WTC11 (cell line): ENCODE data around the gene OPCML. TPM values are rescaled to one million over a fixed set of nuclear protein-coding genes. Genes with fewer than 3 reads are reported as not detected.

Experiments used
- ATAC-seq: fragments of 200-7000 bp; cut with Tn5 transposase; 2 replicates; pipeline ENCODE4 v1.10.0; 2021; ENCODE audit warnings: mild to moderate bottlenecking, moderate library complexity
- CTCF ChIA-PET: fragments of 300-600 bp; sonication (Branson Sonifier 250); formaldehyde crosslinking; loops from one replicate; lab custom pipeline; 2021; ENCODE audit warnings: antibody characterized with exemption; lab: Charles Lee
- POLR2A ChIA-PET: fragments of 350-600 bp; sonication (Branson Sonifier 250); formaldehyde crosslinking; loops from one replicate; lab custom pipeline; 2021; ENCODE audit warnings: antibody characterized with exemption; lab: Charles Lee
- DNase-seq: peaks from one replicate; pipeline ENCODE4 v3.0.0; 2021; ENCODE audit warnings: low spot score
- H3K27ac Mint-ChIP-seq: 2 replicates; pipeline ENCODE4 v1.8.0; 2021; ENCODE audit warnings: mixed read lengths
- H3K27me3 Mint-ChIP-seq: 2 replicates; pipeline ENCODE4 v1.8.0; 2021; ENCODE audit warnings: low read depth, mild to moderate bottlenecking, moderate library complexity, mixed read lengths
- H3K36me3 Mint-ChIP-seq: 2 replicates; pipeline ENCODE4 v1.8.0; 2021; ENCODE audit warnings: mixed read lengths
- H3K4me1 Mint-ChIP-seq: 2 replicates; pipeline ENCODE4 v1.8.0; 2022; ENCODE audit warnings: mixed read lengths
- H3K4me3 Mint-ChIP-seq: 2 replicates; pipeline ENCODE4 v1.8.0; 2021; ENCODE audit warnings: mild to moderate bottlenecking, moderate library complexity, mixed read lengths
- H3K9me3 Mint-ChIP-seq: 2 replicates; pipeline ENCODE4 v1.8.0; 2021; ENCODE audit warnings: mixed read lengths
- FOXK1 ChIP-seq: sonication (generic); formaldehyde crosslinking; IDR thresholded peaks from 2 replicates; pipeline ENCODE4 v1.8.0; 2022; ENCODE audit warnings: mild to moderate bottlenecking, moderate library complexity, missing genetic modification reagents
- FOXP1 ChIP-seq: sonication (generic); formaldehyde crosslinking; IDR thresholded peaks from 2 replicates; pipeline ENCODE4 v1.8.0; 2022; ENCODE audit warnings: missing genetic modification reagents, mild to moderate bottlenecking, moderate library complexity, borderline replicate concordance
- GRHL2 ChIP-seq: fragments of 250-450 bp; sonication (Bioruptor Pico); IDR thresholded peaks from 2 replicates; pipeline ENCODE4 v1.8.0; 2022; ENCODE audit warnings: mild to moderate bottlenecking, moderate library complexity; ENCODE audit not compliant: insufficient replicate concordance, severe bottlenecking
- HMGA2 ChIP-seq: fragments of 250-450 bp; sonication (Bioruptor Pico); IDR thresholded peaks from 2 replicates; pipeline ENCODE4 v1.4.0; 2021; ENCODE audit warnings: mild to moderate bottlenecking, moderate library complexity
- TCF7 ChIP-seq: sonication (generic); formaldehyde crosslinking; IDR thresholded peaks from 2 replicates; pipeline ENCODE4 v1.8.0; 2022; ENCODE audit warnings: mild to moderate bottlenecking, low read depth, missing genetic modification reagents, moderate library complexity
- TP53 ChIP-seq: sonication (generic); formaldehyde crosslinking; IDR thresholded peaks from 2 replicates; pipeline ENCODE4 v1.8.1; 2023; ENCODE audit warnings: mild to moderate bottlenecking, missing genetic modification reagents
- ZNF232 ChIP-seq: sonication (generic); formaldehyde crosslinking; IDR thresholded peaks from 2 replicates; pipeline ENCODE4 v1.8.0; 2022; ENCODE audit warnings: mild to moderate bottlenecking, missing genetic modification reagents
- total RNA-seq: library from RNA; stranded (reverse); gene quantifications from 3 replicates; pipeline ENCODE4 v1.2.3, GENCODE V29; 2021
- TF ChIP-seq, protein P1 (sequence below): fragments of 250-450 bp; sonication (Bioruptor Pico); IDR thresholded peaks from 2 replicates; pipeline ENCODE4 v1.9.0; 2021; ENCODE audit warnings: moderate library complexity, mild to moderate bottlenecking, inconsistent platforms, borderline replicate concordance
- TF ChIP-seq, protein P2 (sequence below): sonication (generic); formaldehyde crosslinking; IDR thresholded peaks from 2 replicates; pipeline ENCODE4 v1.8.0; 2023; ENCODE audit warnings: missing genetic modification reagents, mild to moderate bottlenecking, borderline replicate concordance
- TF ChIP-seq, protein P3 (sequence below): fragments of 250-450 bp; sonication (Bioruptor Pico); IDR thresholded peaks from 2 replicates; pipeline ENCODE4 v1.9.0; 2021; ENCODE audit warnings: mild to moderate bottlenecking
- TF ChIP-seq, protein P4 (sequence below): sonication (generic); formaldehyde crosslinking; IDR thresholded peaks from 2 replicates; pipeline ENCODE4 v1.8.0; 2022; ENCODE audit warnings: mild to moderate bottlenecking, missing genetic modification reagents
- TF ChIP-seq, protein P5 (sequence below): sonication (generic); formaldehyde crosslinking; IDR thresholded peaks from 2 replicates; pipeline ENCODE4 v1.8.1; 2022; ENCODE audit warnings: mild to moderate bottlenecking, moderate library complexity, missing genetic modification reagents
- TF ChIP-seq, protein P6 (sequence below): sonication (generic); formaldehyde crosslinking; IDR thresholded peaks from 2 replicates; pipeline ENCODE4 v1.8.1; 2023; ENCODE audit warnings: mild to moderate bottlenecking, missing genetic modification reagents, moderate library complexity

The OPCML gene
- total RNA-seq, 1 experiment from 2014 or later: 1.5 TPM

DNA sequence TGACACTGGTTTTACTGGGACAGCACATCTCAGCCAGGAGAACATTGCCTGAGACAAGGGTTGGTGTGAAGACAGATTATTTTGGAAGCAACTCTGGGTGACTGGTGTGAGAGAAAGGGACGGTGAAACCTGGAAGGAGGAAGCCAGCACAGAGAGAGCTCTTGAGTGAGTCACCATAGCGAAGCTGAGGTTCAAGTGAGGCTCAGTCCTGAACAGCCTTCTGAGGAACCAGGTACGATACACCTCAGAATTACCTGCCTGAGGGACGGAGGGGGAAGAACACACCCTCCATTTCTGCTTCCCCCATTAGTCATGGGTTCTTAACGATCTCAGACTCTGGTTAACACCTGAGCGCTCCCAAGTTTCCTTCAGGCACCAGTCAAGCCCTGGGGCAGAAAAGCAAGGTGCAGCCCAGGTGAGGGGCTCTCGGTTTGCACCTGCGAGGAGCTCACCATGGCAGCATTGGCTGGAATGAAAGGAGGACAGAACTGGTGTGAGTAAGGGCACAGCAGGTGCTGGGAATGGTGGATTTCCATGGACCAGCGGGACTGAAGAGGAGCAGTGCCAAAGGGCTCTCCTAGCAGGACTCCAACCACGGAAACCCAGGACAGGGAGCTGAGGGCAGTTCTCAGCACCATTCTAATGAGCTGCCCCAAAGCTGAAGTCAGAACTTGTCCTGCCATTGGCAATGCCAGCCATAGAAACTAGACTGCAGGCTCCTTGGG, 459.3 kb downstream of the OPCML start:
- no peak overlapping the region for H3K4me3 Mint-ChIP-seq
- no peaks in the 10 kb centered on the region for H3K27me3 Mint-ChIP-seq
- no peak for TF ChIP-seq TCF7 (CRISPR knock-in tag)
- TF ChIP-seq, protein P1, sequence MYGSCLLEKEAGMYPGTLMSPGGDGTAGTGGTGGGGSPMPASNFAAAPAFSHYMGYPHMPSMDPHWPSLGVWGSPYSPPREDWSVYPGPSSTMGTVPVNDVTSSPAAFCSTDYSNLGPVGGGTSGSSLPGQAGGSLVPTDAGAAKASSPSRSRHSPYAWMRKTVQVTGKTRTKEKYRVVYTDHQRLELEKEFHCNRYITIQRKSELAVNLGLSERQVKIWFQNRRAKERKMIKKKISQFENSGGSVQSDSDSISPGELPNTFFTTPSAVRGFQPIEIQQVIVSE (CRISPR knock-in tag): no peak
- TF ChIP-seq FOXK1: no peak
- TF ChIP-seq, protein P2, sequence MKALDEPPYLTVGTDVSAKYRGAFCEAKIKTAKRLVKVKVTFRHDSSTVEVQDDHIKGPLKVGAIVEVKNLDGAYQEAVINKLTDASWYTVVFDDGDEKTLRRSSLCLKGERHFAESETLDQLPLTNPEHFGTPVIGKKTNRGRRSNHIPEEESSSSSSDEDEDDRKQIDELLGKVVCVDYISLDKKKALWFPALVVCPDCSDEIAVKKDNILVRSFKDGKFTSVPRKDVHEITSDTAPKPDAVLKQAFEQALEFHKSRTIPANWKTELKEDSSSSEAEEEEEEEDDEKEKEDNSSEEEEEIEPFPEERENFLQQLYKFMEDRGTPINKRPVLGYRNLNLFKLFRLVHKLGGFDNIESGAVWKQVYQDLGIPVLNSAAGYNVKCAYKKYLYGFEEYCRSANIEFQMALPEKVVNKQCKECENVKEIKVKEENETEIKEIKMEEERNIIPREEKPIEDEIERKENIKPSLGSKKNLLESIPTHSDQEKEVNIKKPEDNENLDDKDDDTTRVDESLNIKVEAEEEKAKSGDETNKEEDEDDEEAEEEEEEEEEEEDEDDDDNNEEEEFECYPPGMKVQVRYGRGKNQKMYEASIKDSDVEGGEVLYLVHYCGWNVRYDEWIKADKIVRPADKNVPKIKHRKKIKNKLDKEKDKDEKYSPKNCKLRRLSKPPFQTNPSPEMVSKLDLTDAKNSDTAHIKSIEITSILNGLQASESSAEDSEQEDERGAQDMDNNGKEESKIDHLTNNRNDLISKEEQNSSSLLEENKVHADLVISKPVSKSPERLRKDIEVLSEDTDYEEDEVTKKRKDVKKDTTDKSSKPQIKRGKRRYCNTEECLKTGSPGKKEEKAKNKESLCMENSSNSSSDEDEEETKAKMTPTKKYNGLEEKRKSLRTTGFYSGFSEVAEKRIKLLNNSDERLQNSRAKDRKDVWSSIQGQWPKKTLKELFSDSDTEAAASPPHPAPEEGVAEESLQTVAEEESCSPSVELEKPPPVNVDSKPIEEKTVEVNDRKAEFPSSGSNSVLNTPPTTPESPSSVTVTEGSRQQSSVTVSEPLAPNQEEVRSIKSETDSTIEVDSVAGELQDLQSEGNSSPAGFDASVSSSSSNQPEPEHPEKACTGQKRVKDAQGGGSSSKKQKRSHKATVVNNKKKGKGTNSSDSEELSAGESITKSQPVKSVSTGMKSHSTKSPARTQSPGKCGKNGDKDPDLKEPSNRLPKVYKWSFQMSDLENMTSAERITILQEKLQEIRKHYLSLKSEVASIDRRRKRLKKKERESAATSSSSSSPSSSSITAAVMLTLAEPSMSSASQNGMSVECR (CRISPR knock-in tag): no peak
- ATAC-seq (no peak), DNase-seq (no peak)
- no peaks in the 10 kb centered on the region for H3K36me3 Mint-ChIP-seq
- no peak overlapping the region for H3K27ac Mint-ChIP-seq
- CTCF ChIA-PET: interaction anchor here (1.0 to 2.6 kb wide), 4 partner anchors 9 to 749 kb away, joined by 4 to 10 read pairs (median 6); no protein-coding TSS in a partner anchor
- no peaks in the 10 kb centered on the region for H3K9me3 Mint-ChIP-seq
- POLR2A ChIA-PET: no interaction called here
- H3K4me1 Mint-ChIP-seq: peaks cover 38% of the 10 kb centered on the region

DNA sequence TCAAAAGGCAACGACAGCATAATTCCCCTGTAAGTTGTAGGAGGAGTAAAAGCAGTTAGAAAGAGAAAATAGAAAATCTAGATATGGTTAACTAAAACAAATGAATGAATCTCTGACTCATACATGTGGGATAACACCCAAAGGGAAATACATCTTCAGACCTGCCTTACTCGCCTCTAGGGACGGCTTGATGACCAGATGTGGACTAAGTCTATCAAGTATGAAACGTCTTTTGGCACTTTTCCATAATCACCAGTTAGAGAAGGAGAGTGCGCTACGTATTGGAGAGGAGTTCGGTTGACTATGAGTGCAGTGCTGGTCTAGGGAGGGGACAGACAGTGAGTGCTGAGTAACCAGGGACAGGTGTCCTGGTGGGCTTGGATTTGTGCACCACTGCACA, 459.9 kb downstream of the OPCML start:
- H3K27me3 Mint-ChIP-seq: no peaks in the 10 kb centered on the region
- no peak overlapping the region for H3K4me3 Mint-ChIP-seq
- H3K4me1 Mint-ChIP-seq: peaks cover 37% of the 10 kb centered on the region
- ChIA-PET CTCF (no interaction called here), POLR2A (no interaction called here)
- H3K9me3 Mint-ChIP-seq: no peaks in the 10 kb centered on the region
- no peak overlapping the region for H3K27ac Mint-ChIP-seq
- ATAC-seq (no peak), DNase-seq (no peak)
- H3K36me3 Mint-ChIP-seq: no peaks in the 10 kb centered on the region
- TF ChIP-seq, protein P3, sequence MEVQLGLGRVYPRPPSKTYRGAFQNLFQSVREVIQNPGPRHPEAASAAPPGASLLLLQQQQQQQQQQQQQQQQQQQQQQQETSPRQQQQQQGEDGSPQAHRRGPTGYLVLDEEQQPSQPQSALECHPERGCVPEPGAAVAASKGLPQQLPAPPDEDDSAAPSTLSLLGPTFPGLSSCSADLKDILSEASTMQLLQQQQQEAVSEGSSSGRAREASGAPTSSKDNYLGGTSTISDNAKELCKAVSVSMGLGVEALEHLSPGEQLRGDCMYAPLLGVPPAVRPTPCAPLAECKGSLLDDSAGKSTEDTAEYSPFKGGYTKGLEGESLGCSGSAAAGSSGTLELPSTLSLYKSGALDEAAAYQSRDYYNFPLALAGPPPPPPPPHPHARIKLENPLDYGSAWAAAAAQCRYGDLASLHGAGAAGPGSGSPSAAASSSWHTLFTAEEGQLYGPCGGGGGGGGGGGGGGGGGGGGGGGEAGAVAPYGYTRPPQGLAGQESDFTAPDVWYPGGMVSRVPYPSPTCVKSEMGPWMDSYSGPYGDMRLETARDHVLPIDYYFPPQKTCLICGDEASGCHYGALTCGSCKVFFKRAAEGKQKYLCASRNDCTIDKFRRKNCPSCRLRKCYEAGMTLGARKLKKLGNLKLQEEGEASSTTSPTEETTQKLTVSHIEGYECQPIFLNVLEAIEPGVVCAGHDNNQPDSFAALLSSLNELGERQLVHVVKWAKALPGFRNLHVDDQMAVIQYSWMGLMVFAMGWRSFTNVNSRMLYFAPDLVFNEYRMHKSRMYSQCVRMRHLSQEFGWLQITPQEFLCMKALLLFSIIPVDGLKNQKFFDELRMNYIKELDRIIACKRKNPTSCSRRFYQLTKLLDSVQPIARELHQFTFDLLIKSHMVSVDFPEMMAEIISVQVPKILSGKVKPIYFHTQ (CRISPR knock-in tag): no peak
- TF ChIP-seq, protein P2 (CRISPR knock-in tag): no peak
- TF ChIP-seq FOXP1 (no peak), ZNF232 (CRISPR knock-in tag) (no peak), GRHL2 (CRISPR knock-in tag) (no peak), FOXK1 (no peak), HMGA2 (CRISPR knock-in tag) (no peak), TP53 (CRISPR knock-in tag) (no peak)
- TF ChIP-seq, protein P4, sequence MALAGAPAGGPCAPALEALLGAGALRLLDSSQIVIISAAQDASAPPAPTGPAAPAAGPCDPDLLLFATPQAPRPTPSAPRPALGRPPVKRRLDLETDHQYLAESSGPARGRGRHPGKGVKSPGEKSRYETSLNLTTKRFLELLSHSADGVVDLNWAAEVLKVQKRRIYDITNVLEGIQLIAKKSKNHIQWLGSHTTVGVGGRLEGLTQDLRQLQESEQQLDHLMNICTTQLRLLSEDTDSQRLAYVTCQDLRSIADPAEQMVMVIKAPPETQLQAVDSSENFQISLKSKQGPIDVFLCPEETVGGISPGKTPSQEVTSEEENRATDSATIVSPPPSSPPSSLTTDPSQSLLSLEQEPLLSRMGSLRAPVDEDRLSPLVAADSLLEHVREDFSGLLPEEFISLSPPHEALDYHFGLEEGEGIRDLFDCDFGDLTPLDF (CRISPR knock-in tag): no peak
- TF ChIP-seq, protein P5, sequence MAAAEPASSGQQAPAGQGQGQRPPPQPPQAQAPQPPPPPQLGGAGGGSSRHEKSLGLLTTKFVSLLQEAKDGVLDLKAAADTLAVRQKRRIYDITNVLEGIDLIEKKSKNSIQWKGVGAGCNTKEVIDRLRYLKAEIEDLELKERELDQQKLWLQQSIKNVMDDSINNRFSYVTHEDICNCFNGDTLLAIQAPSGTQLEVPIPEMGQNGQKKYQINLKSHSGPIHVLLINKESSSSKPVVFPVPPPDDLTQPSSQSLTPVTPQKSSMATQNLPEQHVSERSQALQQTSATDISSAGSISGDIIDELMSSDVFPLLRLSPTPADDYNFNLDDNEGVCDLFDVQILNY (CRISPR knock-in tag): no peak
- TF ChIP-seq, protein P1 (CRISPR knock-in tag): no peak
- TF ChIP-seq, protein P6, sequence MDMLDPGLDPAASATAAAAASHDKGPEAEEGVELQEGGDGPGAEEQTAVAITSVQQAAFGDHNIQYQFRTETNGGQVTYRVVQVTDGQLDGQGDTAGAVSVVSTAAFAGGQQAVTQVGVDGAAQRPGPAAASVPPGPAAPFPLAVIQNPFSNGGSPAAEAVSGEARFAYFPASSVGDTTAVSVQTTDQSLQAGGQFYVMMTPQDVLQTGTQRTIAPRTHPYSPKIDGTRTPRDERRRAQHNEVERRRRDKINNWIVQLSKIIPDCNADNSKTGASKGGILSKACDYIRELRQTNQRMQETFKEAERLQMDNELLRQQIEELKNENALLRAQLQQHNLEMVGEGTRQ: no peak
